ACC112 (cell line): ENCODE data around the gene SCYL3.
"Not testable (repeated sequence)": the region's sequence is repeated elsewhere in the genome, so short reads cannot be mapped to it uniquely, and the experiment has no call there.

ENCODE experiments used
- H2AFZ ChIP-seq: fragments of 200-600 bp; sonication (generic); one replicate; pipeline ENCODE4 v1.6.0; 2017; ENCODE audit warnings: antibody characterized with exemption, low read length; ENCODE audit not compliant: unreplicated experiment
- H3K27ac ChIP-seq: fragments of 200-600 bp; sonication (generic); 2 replicates; pipeline ENCODE4 v1.5.1; 2014; ENCODE audit warnings: low read depth, mild to moderate bottlenecking, antibody characterized with exemption, low read length, moderate library complexity
- H3K27me3 ChIP-seq: fragments of 200-600 bp; sonication (generic); 2 replicates; pipeline ENCODE4 v1.6.1; 2014; ENCODE audit warnings: mild to moderate bottlenecking, antibody characterized with exemption, low read length, moderate library complexity, mixed read lengths; ENCODE audit not compliant: insufficient read depth
- H3K36me3 ChIP-seq: fragments of 200-600 bp; sonication (generic); 2 replicates; pipeline ENCODE4 v1.6.1; 2016; ENCODE audit warnings: mild to moderate bottlenecking, antibody characterized with exemption, low read length, moderate library complexity, mixed read lengths; ENCODE audit not compliant: insufficient read depth
- H3K4me1 ChIP-seq: fragments of 200-600 bp; sonication (generic); one replicate; pipeline ENCODE4 v1.6.1; 2016; ENCODE audit warnings: low read length, mixed read lengths; ENCODE audit not compliant: insufficient read depth, unreplicated experiment, control insufficient read depth
- H3K4me3 ChIP-seq: fragments of 200-600 bp; sonication (generic); 2 replicates; pipeline ENCODE4 v1.5.1; 2014; ENCODE audit warnings: mild to moderate bottlenecking, low read depth, low read length
- H3K79me2 ChIP-seq: fragments of 200-600 bp; sonication (generic); one replicate; pipeline ENCODE4 v1.6.0; 2016; ENCODE audit warnings: low read length; ENCODE audit not compliant: control insufficient read depth, unreplicated experiment, insufficient read depth

The SCYL3 gene

DNA sequence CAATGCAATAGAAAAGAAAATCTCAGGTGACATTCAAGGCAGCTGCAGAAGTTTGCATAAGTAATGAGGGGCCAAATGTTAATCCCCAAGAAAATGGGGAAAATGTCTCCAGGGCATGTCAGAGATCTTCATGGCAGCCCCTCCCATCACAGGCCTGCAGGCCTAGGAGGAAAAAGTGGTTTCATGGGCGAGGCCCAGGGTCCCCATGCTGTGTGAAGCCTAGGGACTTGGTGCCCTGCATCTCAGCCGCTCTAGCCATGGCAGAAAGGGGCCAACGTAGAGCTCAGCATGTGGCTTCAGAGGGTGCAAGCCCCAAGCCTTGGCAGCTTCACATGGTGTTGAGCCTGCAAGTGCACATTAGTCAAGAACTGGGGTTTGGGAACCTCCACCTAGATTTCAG, 21.7 kb downstream of the SCYL3 start:
- not testable (repeated sequence) for H3K27ac ChIP-seq, H3K79me2 ChIP-seq
- peaks cover 40% of the 10 kb centered on the region for H3K36me3 ChIP-seq

DNA sequence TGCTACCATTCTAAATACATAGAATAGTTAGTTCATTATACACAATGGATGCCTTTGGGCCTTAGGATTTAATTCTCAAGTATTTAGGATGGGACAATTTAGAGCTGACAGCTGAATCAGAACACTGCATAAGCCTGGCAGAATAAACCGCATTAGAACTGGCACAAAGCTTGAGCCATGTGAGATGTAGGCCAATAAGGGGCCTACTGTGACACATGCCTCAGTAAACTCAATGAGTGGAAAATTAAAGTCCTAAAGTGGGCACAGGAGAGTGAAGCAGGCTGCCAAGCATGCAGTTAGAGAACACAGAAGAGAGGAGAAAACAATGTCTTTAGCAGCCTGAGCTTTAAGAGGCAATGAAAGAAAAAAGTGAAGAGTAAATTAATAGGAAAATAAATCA, 24.3 kb downstream of the SCYL3 start:
- Histone ChIP-seq H2AFZ (no peak overlapping the region), H3K4me1 (no peaks in the 10 kb centered on the region), H3K36me3 (peaks cover 40% of the 10 kb centered on the region), H3K79me2 (no peaks in the 10 kb centered on the region), H3K27me3 (no peaks in the 10 kb centered on the region), H3K27ac (no peak overlapping the region), H3K4me3 (no peak overlapping the region)

More for the DNA sequence above, 21.7 kb downstream of the SCYL3 start:
- not testable (repeated sequence) for H3K27me3 ChIP-seq, H3K4me1 ChIP-seq, H2AFZ ChIP-seq, H3K4me3 ChIP-seq

DNA sequence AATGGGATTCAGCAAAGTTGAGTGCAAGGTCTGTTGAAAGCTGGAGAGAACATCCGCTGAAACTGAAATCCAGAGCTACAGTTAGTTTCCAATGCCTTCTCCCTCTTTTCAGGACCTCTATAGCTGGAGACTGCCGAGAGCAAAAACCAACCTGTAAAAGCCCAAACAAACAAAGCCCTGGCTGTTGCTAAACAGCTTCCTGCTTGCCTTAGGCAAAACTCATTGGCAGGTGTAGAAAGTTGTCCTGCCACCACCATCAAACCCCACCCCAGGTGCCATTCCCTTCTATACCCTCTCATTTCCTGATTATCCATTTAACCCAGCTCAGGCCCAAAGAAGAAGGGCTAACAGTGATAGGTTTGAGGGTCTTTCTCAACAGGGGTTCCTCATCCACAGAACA, 24.7 kb downstream of the SCYL3 start:
- no peak overlapping the region for H3K4me3 ChIP-seq
- H3K36me3 ChIP-seq = peaks cover 36% of the 10 kb centered on the region
- H3K27me3 ChIP-seq = no peaks in the 10 kb centered on the region
- H3K4me1 ChIP-seq = no peaks in the 10 kb centered on the region
- H3K79me2 ChIP-seq = no peaks in the 10 kb centered on the region
- no peak overlapping the region for H3K27ac ChIP-seq
- no peak overlapping the region for H2AFZ ChIP-seq

DNA sequence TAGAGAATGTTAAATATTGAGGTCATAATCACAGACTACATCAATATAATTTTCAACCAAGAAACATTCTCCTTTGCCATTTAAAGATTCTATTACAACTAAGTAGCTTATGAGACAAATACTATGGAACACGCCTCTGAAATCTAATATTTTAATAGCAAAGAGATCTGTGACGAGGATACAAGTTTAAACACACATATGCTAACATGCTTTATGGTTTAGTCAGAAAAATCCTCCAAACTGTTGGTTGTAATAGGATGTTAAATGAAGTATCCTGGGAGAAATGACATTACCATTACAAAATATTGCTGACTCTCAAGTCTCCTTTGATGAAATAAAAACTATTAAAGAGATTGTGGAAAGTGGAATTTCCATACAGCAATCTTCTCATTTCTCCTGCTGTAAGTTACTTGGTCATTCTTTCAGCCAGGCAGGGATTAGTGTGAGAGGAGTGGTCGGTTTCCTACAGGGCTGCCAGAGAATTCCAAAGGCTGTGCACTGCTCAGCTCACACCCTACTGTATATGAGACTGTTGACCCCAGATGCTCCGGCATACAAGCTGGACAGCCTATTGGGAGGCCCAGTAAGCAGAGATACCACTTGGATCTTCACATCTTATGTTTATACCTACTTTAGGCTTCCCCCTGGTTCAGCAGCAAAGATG, 26.6 kb downstream of the SCYL3 start:
- peaks cover 26% of the 10 kb centered on the region for H3K36me3 ChIP-seq
- H3K27ac ChIP-seq = no peak overlapping the region
- no peak overlapping the region for H2AFZ ChIP-seq
- H3K4me1 ChIP-seq = no peaks in the 10 kb centered on the region
- H3K4me3 ChIP-seq = no peak overlapping the region
- no peaks in the 10 kb centered on the region for H3K79me2 ChIP-seq
- H3K27me3 ChIP-seq = no peaks in the 10 kb centered on the region

DNA sequence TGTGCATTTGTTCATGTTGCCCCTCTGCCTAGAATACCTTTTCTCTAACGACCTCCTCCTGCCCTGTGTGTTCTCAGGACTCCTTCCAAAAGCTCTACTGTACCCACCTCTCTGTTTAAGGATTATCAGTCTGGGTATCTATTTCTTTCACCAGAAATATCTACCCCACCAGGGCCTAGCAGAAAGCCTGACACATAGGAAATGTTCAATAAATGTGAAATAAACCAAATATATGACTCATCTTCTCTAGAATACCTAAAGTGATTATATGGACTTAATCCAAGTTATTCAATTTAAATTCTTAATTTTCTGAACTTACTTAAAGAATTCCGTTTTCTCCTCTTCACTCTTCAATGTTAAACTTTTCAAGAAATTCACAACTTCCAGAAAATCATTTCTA, 27.1 kb downstream of the SCYL3 start:
- no peak overlapping the region for H3K4me3 ChIP-seq
- no peak overlapping the region for H2AFZ ChIP-seq
- H3K36me3 ChIP-seq = peaks cover 29% of the 10 kb centered on the region
- no peaks in the 10 kb centered on the region for H3K4me1 ChIP-seq
- no peak overlapping the region for H3K27ac ChIP-seq
- H3K79me2 ChIP-seq = no peaks in the 10 kb centered on the region
- no peaks in the 10 kb centered on the region for H3K27me3 ChIP-seq

DNA sequence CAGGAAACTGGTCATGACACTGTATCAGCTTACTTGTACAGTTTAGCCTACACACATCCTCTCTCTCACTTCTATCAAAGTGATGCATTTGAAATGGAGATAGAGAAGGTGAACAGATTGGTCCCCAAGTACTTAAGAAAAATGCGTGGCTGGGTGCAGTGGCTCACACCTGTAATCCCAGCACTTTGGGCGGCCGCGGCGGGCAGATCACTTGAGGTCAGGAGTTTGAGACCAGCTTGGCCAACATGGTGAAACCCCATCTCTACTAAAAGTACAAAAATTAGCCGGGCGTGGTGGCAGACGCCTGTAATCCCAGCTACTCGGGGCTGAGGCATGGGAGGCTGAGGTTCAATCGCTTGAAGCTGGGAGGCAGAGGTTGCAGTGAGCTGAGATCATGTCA, 29.2 kb downstream of the SCYL3 start:
- peaks cover 25% of the 10 kb centered on the region; the same call in 1 of the 2 replicates for H3K36me3 ChIP-seq

DNA sequence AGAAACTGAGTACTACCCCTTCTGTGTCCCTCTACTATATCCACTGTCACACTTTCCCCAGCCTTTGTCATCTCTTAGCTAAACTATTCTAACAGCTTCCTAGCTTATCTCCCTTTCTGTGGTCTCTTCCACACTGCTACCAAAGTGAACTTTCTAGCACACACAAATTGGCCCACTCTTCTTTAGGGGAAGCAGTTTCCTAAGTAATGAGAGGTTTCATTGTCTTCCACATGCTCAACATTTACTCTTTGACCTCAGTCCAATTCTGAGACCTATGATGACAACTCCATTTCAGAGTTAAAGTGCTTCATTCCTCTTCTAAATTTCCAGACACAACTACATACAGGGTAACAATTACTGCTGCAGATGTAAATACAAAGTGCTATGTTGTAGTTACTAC, 32.9 kb downstream of the SCYL3 start:
- H3K4me3 ChIP-seq = no peak overlapping the region
- H3K27ac ChIP-seq = no peak overlapping the region
- H3K4me1 ChIP-seq = no peaks in the 10 kb centered on the region
- no peaks in the 10 kb centered on the region for H3K79me2 ChIP-seq
- no peaks in the 10 kb centered on the region for H3K27me3 ChIP-seq
- no peak overlapping the region for H2AFZ ChIP-seq
- peaks cover 11% of the 10 kb centered on the region; the same call in 1 of the 2 replicates for H3K36me3 ChIP-seq

More for the DNA sequence above, 29.2 kb downstream of the SCYL3 start:
- not testable (repeated sequence) for H2AFZ ChIP-seq, H3K4me1 ChIP-seq, H3K27me3 ChIP-seq, H3K4me3 ChIP-seq, H3K79me2 ChIP-seq, H3K27ac ChIP-seq

DNA sequence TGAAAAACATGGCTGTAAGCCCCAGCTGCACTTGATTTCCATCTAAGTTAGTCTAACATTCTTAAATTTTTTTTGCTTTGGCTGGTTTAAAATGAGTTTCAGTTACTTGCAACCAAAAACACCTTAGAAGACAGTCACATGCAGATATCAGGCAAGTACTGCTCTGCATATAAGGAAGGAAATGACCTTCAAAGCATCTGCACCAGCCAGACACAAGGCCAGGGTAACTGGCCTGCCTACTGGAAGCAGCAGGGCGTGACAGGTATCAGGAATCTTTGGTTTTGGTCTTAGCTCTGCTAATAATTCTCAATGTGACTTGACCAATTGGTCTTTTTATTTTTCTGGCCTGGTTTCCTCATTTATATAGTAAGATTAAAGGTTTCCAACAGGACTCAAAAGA, 33.5 kb downstream of the SCYL3 start:
- Histone ChIP-seq H3K27me3 (no peaks in the 10 kb centered on the region), H3K4me3 (no peak overlapping the region), H2AFZ (no peak overlapping the region), H3K27ac (no peak overlapping the region), H3K36me3 (peaks cover 17% of the 10 kb centered on the region; the same call in 1 of the 2 replicates), H3K79me2 (no peaks in the 10 kb centered on the region), H3K4me1 (no peaks in the 10 kb centered on the region)

DNA sequence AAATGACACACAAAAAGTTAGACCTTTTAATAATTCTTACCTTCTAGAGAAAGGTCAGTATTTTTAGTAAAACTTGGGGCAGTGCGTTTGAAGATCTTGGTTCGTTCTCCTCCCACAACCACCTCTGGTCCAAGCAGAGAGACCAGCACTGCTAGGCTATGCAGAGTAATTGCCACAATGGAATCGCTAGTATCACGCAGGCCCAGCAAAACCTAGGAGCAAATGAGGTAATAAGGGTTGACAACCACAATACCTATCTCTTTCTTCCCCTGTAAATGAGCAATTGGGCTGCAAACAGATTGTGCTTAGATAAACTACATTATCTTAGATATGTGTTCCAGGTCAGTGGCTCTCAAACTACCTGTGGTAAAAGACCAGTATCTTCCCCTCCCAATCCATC, 34.7 kb downstream of the SCYL3 start:
- Histone ChIP-seq H2AFZ (no peak overlapping the region), H3K36me3 (peaks cover 22% of the 10 kb centered on the region; the same call in 1 of the 2 replicates), H3K4me1 (no peaks in the 10 kb centered on the region), H3K79me2 (no peaks in the 10 kb centered on the region), H3K4me3 (no peak overlapping the region), H3K27me3 (no peaks in the 10 kb centered on the region), H3K27ac (no peak overlapping the region)

DNA sequence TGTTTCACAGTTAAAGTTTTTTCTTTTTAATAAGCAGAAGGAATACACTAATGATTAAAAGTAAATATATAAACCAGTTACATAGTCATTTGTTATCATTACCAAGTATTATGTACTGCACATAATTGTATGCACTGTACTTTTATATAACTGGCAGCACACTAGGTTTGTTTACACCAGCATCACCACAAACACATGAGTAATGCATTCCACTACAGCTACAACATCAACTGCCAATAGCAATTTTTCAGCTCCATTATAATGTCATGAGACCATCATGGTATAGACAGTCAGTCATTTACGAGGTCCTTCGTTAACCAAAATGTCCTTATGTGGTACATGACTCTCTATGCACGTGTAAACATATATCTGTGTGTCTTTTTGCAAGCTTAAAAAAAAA, 35.2 kb downstream of the SCYL3 start:
- Histone ChIP-seq H3K79me2 (no peaks in the 10 kb centered on the region), H3K27ac (no peak overlapping the region), H2AFZ (no peak overlapping the region), H3K4me3 (no peak overlapping the region), H3K36me3 (peaks cover 25% of the 10 kb centered on the region), H3K27me3 (no peaks in the 10 kb centered on the region), H3K4me1 (no peaks in the 10 kb centered on the region)

DNA sequence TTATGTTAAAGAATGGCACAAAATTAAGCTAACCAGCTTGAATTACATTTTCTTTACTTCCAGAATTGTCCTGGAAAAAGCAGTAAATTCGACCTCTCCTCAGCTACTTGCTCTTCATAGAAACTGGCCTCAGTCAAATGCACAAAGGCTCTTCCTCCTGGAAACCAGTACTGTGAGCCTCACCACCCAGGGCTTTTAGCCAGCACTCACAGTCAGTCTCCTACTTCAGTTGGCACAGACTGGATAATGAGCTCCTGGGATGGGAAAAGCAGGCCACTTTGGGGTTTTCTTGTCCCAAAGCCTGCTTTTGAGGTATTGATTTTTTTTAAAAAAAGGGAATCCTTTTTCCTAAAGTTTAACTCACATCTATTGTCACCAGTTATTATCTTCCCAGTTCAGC, 40.4 kb downstream of the SCYL3 start:
- Histone ChIP-seq H3K79me2 (no peaks in the 10 kb centered on the region), H3K36me3 (peaks cover 35% of the 10 kb centered on the region)

More for the DNA sequence above, 40.4 kb downstream of the SCYL3 start:
- Histone ChIP-seq H3K27ac (no peak overlapping the region), H3K4me1 (no peaks in the 10 kb centered on the region), H3K4me3 (no peak overlapping the region), H2AFZ (no peak overlapping the region), H3K27me3 (no peaks in the 10 kb centered on the region)
